Measurements from ENCODE around the gene ACVR1. TPM values are rescaled to one million over a fixed set of nuclear protein-coding genes. Genes with fewer than 3 reads are reported as not detected.

ACVR1 gene
- total and polyA plus RNA-seq, 7 experiments from 2014 or later: 6.0 to 42.0 (median 17.8) TPM

- ChIA-PET POLR2A (interaction anchor here (0.9 kb wide), 1 partner anchor 29 kb away, joined by 3 read pairs; no protein-coding TSS in a partner anchor), CTCF (interaction anchor here (1.2 kb wide), 1 partner anchor 14 kb away, joined by 4 read pairs; no protein-coding TSS in a partner anchor)
Observed at GRCh38 chr2:157868993-157869392, 7.1 kb downstream of the ACVR1 start.

GRCh38 chr2:157867703-157868102 is 8.4 kb downstream of the ACVR1 start:
- Histone ChIP-seq H3K4me3 (ENCODE audit: low read length) (no peak overlapping the region), H3K27me3 (ENCODE audit: control insufficient read depth in 2 of 2, insufficient read depth in 2 of 2, low read length in 2 of 2) (no peaks in the 10 kb centered on the region), H3K36me3 (ENCODE audit: control insufficient read depth in 2 of 3, insufficient read depth in 3 of 3, low read length in 3 of 3) (no peaks in the 10 kb centered on the region), H3K4me1 (ENCODE audit: control insufficient read depth in 2 of 2, insufficient read depth in 2 of 2, low read length in 2 of 2) (peaks cover 0 to 3% of the 10 kb centered on the region in 2 donors), H3K27ac (ENCODE audit: low read depth, low read length) (no peak overlapping the region), H3K9me3 (ENCODE audit: control insufficient read depth in 2 of 3, low read length in 3 of 3) (no peaks in the 10 kb centered on the region)
- DNase-seq: no peak
- intact Hi-C loops (cut with micrococcal nuclease): loop anchor here (5.0 kb wide), 1 partner anchor 35 kb away; no protein-coding TSS in a partner anchor
- H3K36me3 Mint-ChIP-seq: peaks cover 0 to 36% (median 0%) of the 10 kb centered on the region in 5 donors
- H3K27me3 Mint-ChIP-seq: no peaks in the 10 kb centered on the region
- no peak overlapping the region for H3K27ac Mint-ChIP-seq
- peaks cover 19 to 70% (median 63%) of the 10 kb centered on the region in 7 donors for H3K4me1 Mint-ChIP-seq
- ChIA-PET CTCF (interaction anchor here (1.4 to 1.6 kb wide), 2 partner anchors 9 to 34 kb away, joined by 4 to 6 read pairs; partner anchors contain the start of gene ACVR1), POLR2A (no interaction called here)
- no peak overlapping the region for H3K4me3 Mint-ChIP-seq
- ATAC-seq: no peak
- no peaks in the 10 kb centered on the region for H3K9me3 Mint-ChIP-seq

More at GRCh38 chr2:157868993-157869392, 7.1 kb downstream of the ACVR1 start:
- Histone ChIP-seq H3K4me3 (ENCODE audit: low read length) (no peak overlapping the region), H3K36me3 (ENCODE audit: control insufficient read depth in 2 of 3, insufficient read depth in 3 of 3, low read length in 3 of 3) (no peaks in the 10 kb centered on the region), H3K27me3 (ENCODE audit: control insufficient read depth in 2 of 2, insufficient read depth in 2 of 2, low read length in 2 of 2) (no peaks in the 10 kb centered on the region), H3K4me1 (ENCODE audit: control insufficient read depth in 2 of 2, insufficient read depth in 2 of 2, low read length in 2 of 2) (peaks cover 0 to 3% of the 10 kb centered on the region in 2 donors), H3K27ac (ENCODE audit: low read depth, low read length) (no peak overlapping the region), H3K9me3 (ENCODE audit: control insufficient read depth in 2 of 3, low read length in 3 of 3) (no peaks in the 10 kb centered on the region)
- intact Hi-C loops (cut with micrococcal nuclease): loop anchor here (5.0 kb wide), 1 partner anchor 33 kb away; no protein-coding TSS in a partner anchor
- peaks cover 25 to 83% (median 75%) of the 10 kb centered on the region in 7 donors for H3K4me1 Mint-ChIP-seq
- H3K27me3 Mint-ChIP-seq: no peaks in the 10 kb centered on the region
- no peak overlapping the region for H3K27ac Mint-ChIP-seq
- DNase-seq: no peak
- peak overlapping the region in 1 of 10 donors; percentile 10 for H3K4me3 Mint-ChIP-seq
- ATAC-seq: no peak
- peaks cover 0 to 42% (median 0%) of the 10 kb centered on the region in 5 donors for H3K36me3 Mint-ChIP-seq
- no peaks in the 10 kb centered on the region for H3K9me3 Mint-ChIP-seq

- H3K9me3 Mint-ChIP-seq: no peaks in the 10 kb centered on the region
- ChIA-PET POLR2A (no interaction called here), CTCF (interaction anchor here (0.8 to 1.6 kb wide), 3 partner anchors 10 to 86 kb away, joined by 3 to 6 read pairs (median 4); partner anchors contain the start of gene ACVR1)
- H3K4me3 ChIP-seq (ENCODE audit: low read length): no peak overlapping the region
- DNase-seq: no peak
- H3K27ac ChIP-seq (ENCODE audit: low read depth, low read length): no peak overlapping the region
- H3K27me3 ChIP-seq (ENCODE audit: control insufficient read depth in 2 of 2, insufficient read depth in 2 of 2, low read length in 2 of 2): no peaks in the 10 kb centered on the region
- no peak for ATAC-seq
- no peaks in the 10 kb centered on the region for H3K27me3 Mint-ChIP-seq
- H3K4me3 Mint-ChIP-seq: no peak overlapping the region
- H3K36me3 Mint-ChIP-seq: peaks cover 0 to 35% (median 0%) of the 10 kb centered on the region in 5 donors
- H3K36me3 ChIP-seq (ENCODE audit: control insufficient read depth in 2 of 3, insufficient read depth in 3 of 3, low read length in 3 of 3): no peaks in the 10 kb centered on the region
- peaks cover 0 to 3% of the 10 kb centered on the region in 2 donors for H3K4me1 ChIP-seq (ENCODE audit: control insufficient read depth in 2 of 2, insufficient read depth in 2 of 2, low read length in 2 of 2)
- intact Hi-C loops (cut with micrococcal nuclease): loop anchor here (5.0 kb wide), 1 partner anchor 35 kb away; no protein-coding TSS in a partner anchor
- H3K4me1 Mint-ChIP-seq: peaks cover 16 to 63% (median 56%) of the 10 kb centered on the region in 7 donors
- no peaks in the 10 kb centered on the region for H3K9me3 ChIP-seq (ENCODE audit: control insufficient read depth in 2 of 3, low read length in 3 of 3)
- peak overlapping the region in 3 of 9 donors; percentile 0 to 39 (median 13) for H3K27ac Mint-ChIP-seq
Observed at GRCh38 chr2:157866666-157867642, 9.2 kb downstream of the ACVR1 start.

- Mint-ChIP-seq H3K27me3 (no peaks in the 10 kb centered on the region), H3K27ac (no peak overlapping the region), H3K4me3 (no peak overlapping the region), H3K9me3 (no peaks in the 10 kb centered on the region), H3K4me1 (peaks cover 16 to 59% (median 50%) of the 10 kb centered on the region in 7 donors), H3K36me3 (peaks cover 0 to 28% (median 0%) of the 10 kb centered on the region in 5 donors)
- intact Hi-C loops (cut with micrococcal nuclease): loop anchor here (5.0 kb wide), 1 partner anchor 36 kb away; no protein-coding TSS in a partner anchor
- peaks cover 0 to 3% of the 10 kb centered on the region in 2 donors for H3K4me1 ChIP-seq (ENCODE audit: control insufficient read depth in 2 of 2, insufficient read depth in 2 of 2, low read length in 2 of 2)
- DNase-seq (no peak), ATAC-seq (no peak)
- POLR2A ChIA-PET: no interaction called here
- H3K36me3 ChIP-seq (ENCODE audit: control insufficient read depth in 2 of 3, insufficient read depth in 3 of 3, low read length in 3 of 3): no peaks in the 10 kb centered on the region
- no peaks in the 10 kb centered on the region for H3K9me3 ChIP-seq (ENCODE audit: control insufficient read depth in 2 of 3, low read length in 3 of 3)
- CTCF ChIA-PET: interaction anchor here (0.5 to 1.6 kb wide), 3 partner anchors 35 to 357 kb away, joined by 3 to 6 read pairs (median 3); no protein-coding TSS in a partner anchor
- H3K27ac ChIP-seq (ENCODE audit: low read depth, low read length): no peak overlapping the region
- no peaks in the 10 kb centered on the region for H3K27me3 ChIP-seq (ENCODE audit: control insufficient read depth in 2 of 2, insufficient read depth in 2 of 2, low read length in 2 of 2)
- no peak overlapping the region for H3K4me3 ChIP-seq (ENCODE audit: low read length)
Observed at GRCh38 chr2:157866202-157866601, 9.9 kb downstream of the ACVR1 start.

- no peak overlapping the region for H3K27ac ChIP-seq (ENCODE audit: low read depth, low read length)
- POLR2A ChIA-PET: interaction anchor here (0.6 kb wide), 2 partner anchors 14 to 112 kb away, joined by 3 read pairs; no protein-coding TSS in a partner anchor
- intact Hi-C loops (cut with micrococcal nuclease): loop anchor here (5.0 kb wide), 1 partner anchor 37 kb away; no protein-coding TSS in a partner anchor
- no peaks in the 10 kb centered on the region for H3K27me3 ChIP-seq (ENCODE audit: control insufficient read depth in 2 of 2, insufficient read depth in 2 of 2, low read length in 2 of 2)
- no peak overlapping the region for H3K4me3 ChIP-seq (ENCODE audit: low read length)
- H3K27ac Mint-ChIP-seq: peak overlapping the region in 1 of 9 donors; percentile 45
- CTCF ChIA-PET: interaction anchor here (0.5 to 1.1 kb wide), 5 partner anchors 18 to 1942 kb away, joined by 3 to 9 read pairs (median 4); no protein-coding TSS in a partner anchor
- peaks cover 11 to 52% (median 38%) of the 10 kb centered on the region in 7 donors for H3K4me1 Mint-ChIP-seq
- H3K36me3 ChIP-seq (ENCODE audit: control insufficient read depth in 2 of 3, insufficient read depth in 3 of 3, low read length in 3 of 3): no peaks in the 10 kb centered on the region
- ATAC-seq (no peak), DNase-seq (no peak)
- H3K9me3 ChIP-seq (ENCODE audit: control insufficient read depth in 2 of 3, low read length in 3 of 3): no peaks in the 10 kb centered on the region
- no peaks in the 10 kb centered on the region for H3K4me1 ChIP-seq (ENCODE audit: control insufficient read depth in 2 of 2, insufficient read depth in 2 of 2, low read length in 2 of 2)
- peaks cover 0 to 27% (median 1%) of the 10 kb centered on the region in 5 donors for H3K36me3 Mint-ChIP-seq
- H3K4me3 Mint-ChIP-seq: peak overlapping the region in 1 of 10 donors; percentile 8
- no peaks in the 10 kb centered on the region for H3K9me3 Mint-ChIP-seq
- H3K27me3 Mint-ChIP-seq: no peaks in the 10 kb centered on the region
Observed at GRCh38 chr2:157864857-157865430, 11.2 kb downstream of the ACVR1 start.

- Histone ChIP-seq H3K9me3 (ENCODE audit: control insufficient read depth in 2 of 3, low read length in 3 of 3) (no peaks in the 10 kb centered on the region), H3K27ac (ENCODE audit: low read depth, low read length) (no peak overlapping the region), H3K36me3 (ENCODE audit: control insufficient read depth in 2 of 3, insufficient read depth in 3 of 3, low read length in 3 of 3) (no peaks in the 10 kb centered on the region), H3K4me1 (ENCODE audit: control insufficient read depth in 2 of 2, insufficient read depth in 2 of 2, low read length in 2 of 2) (no peaks in the 10 kb centered on the region), H3K4me3 (ENCODE audit: low read length) (no peak overlapping the region), H3K27me3 (ENCODE audit: control insufficient read depth in 2 of 2, insufficient read depth in 2 of 2, low read length in 2 of 2) (no peaks in the 10 kb centered on the region)
- no peaks in the 10 kb centered on the region for H3K27me3 Mint-ChIP-seq
- H3K4me1 Mint-ChIP-seq: peaks cover 1 to 21% (median 6%) of the 10 kb centered on the region in 7 donors
- peaks cover 0 to 41% (median 26%) of the 10 kb centered on the region in 5 donors for H3K36me3 Mint-ChIP-seq
- POLR2A ChIA-PET: no interaction called here
- ATAC-seq (no peak), DNase-seq (no peak)
- CTCF ChIA-PET: no interaction called here
- no peaks in the 10 kb centered on the region for H3K9me3 Mint-ChIP-seq
- no peak overlapping the region for H3K27ac Mint-ChIP-seq
- intact Hi-C loops (cut with micrococcal nuclease): no loop called here
- no peak overlapping the region for H3K4me3 Mint-ChIP-seq
Observed at GRCh38 chr2:157858846-157859245, 17.3 kb downstream of the ACVR1 start.
